ENCODE results near the gene LMBR1L. TPM values are rescaled to one million over a fixed set of nuclear protein-coding genes. Genes with fewer than 3 reads are reported as not detected.

Gene LMBR1L
- total RNA-seq, 1 donor from 2014 or later = 21.4 TPM

DNA sequence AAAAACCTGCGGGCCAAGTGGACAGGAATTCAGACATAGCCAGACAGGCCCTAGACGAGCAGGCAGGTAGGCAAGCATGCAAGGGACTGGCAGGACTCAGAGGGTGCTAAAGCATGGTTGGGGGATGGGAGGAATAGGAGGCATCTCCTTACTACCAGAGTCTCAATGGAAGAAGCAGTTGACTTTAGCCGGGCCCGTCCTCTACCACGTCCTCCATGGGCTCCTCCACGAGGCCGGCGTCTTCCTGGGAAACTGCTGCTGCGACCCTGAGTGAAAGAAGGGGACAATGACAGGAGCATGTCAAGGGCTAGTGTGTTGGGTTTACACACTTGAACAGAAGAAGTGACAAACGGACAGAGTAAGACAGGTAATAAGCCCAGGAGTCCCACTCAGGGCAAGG is 61.7 kb downstream of the LMBR1L start:
- Histone ChIP-seq H3K4me3 (ENCODE audit: low read length in 3 of 3) (no peak overlapping the region), H3K9ac (ENCODE audit: low read depth in 1 of 3, low read length in 3 of 3) (no peak overlapping the region), H3K36me3 (ENCODE audit: control insufficient read depth in 3 of 3, insufficient read depth in 3 of 3, low read length in 3 of 3) (peaks cover 91 to 98% (median 92%) of the 10 kb centered on the region in 3 donors), H3K27ac (ENCODE audit: low read depth, low read length) (no peak overlapping the region), H3K27me3 (ENCODE audit: control insufficient read depth in 3 of 3, insufficient read depth in 3 of 3, low read length in 3 of 3) (no peaks in the 10 kb centered on the region), H3K4me1 (ENCODE audit: control insufficient read depth in 3 of 3, insufficient read depth in 3 of 3, low read length in 3 of 3) (no peaks in the 10 kb centered on the region), H3K9me3 (ENCODE audit: control insufficient read depth in 3 of 3, low read length in 3 of 3) (no peaks in the 10 kb centered on the region)

Small RNA genes within 50 kb of the gene (small RNA-seq; reads per million reads assigned to genes)
- gene RF00019 = not detected

Other genes with a start within 250 kb of the LMBR1L start
- under 0.01 TPM for gene RND1, start 245.0 kb downstream of the LMBR1L start, total RNA-seq
- gene FKBP11, start 185.4 kb downstream of the LMBR1L start, total RNA-seq = 5.7 TPM
- gene ARF3, start 153.4 kb downstream of the LMBR1L start, total RNA-seq = 19.8 TPM
- gene WNT10B, start 139.1 kb downstream of the LMBR1L start, total RNA-seq = 0.52 TPM
- not detected for gene WNT1, start 132.5 kb downstream of the LMBR1L start, total RNA-seq
- gene DDN, start 111.5 kb downstream of the LMBR1L start, total RNA-seq = 18.8 TPM
- gene PRKAG1, start 92.1 kb downstream of the LMBR1L start, total RNA-seq = 41.8 TPM
- 26.1 TPM for gene KMT2D, start 50.1 kb downstream of the LMBR1L start, total RNA-seq
- gene RHEBL1, start 40.9 kb downstream of the LMBR1L start, total RNA-seq = 0.52 TPM
- gene DHH, start 16.0 kb downstream of the LMBR1L start, total RNA-seq = 1.6 TPM
- 674 TPM for gene TUBA1B, start 20.5 kb upstream of the LMBR1L start, total RNA-seq
- 942 TPM for gene TUBA1A, start 78.2 kb upstream of the LMBR1L start, total RNA-seq
- gene TUBA1C, start 154.2 kb upstream of the LMBR1L start, total RNA-seq = 34.4 TPM
- gene PRPH, start 184.3 kb upstream of the LMBR1L start, total RNA-seq = 2.6 TPM
- 3.1 TPM for gene TROAP, start 212.4 kb upstream of the LMBR1L start, total RNA-seq
- not detected for gene C1QL4, start 226.3 kb upstream of the LMBR1L start, total RNA-seq
- not detected for gene DNAJC22, start 236.0 kb upstream of the LMBR1L start, total RNA-seq

Measured in skeletal muscle tissue (tissue), 5 donors.